Nephron progenitor cell (in vitro differentiated cells): ENCODE measurements around the gene CDR2.

ENCODE experiments used
- DNase-seq: peaks from one replicate; pipeline ENCODE4 v3.0.0; 2021
- H3K27ac Mint-ChIP-seq: 2 replicates; pipeline ENCODE4 v1.8.0; 2021; ENCODE audit warnings: mild to moderate bottlenecking, moderate library complexity, mixed read lengths
- H3K27me3 Mint-ChIP-seq: 2 replicates; pipeline ENCODE4 v1.8.0; 2021; ENCODE audit warnings: mild to moderate bottlenecking, low read depth, mixed read lengths; ENCODE audit not compliant: poor library complexity
- H3K36me3 Mint-ChIP-seq: 2 replicates; pipeline ENCODE4 v1.8.0; 2021; ENCODE audit warnings: low read depth, mixed read lengths
- H3K4me1 Mint-ChIP-seq: 2 replicates; pipeline ENCODE4 v1.8.0; 2021; ENCODE audit warnings: mixed read lengths
- H3K4me3 Mint-ChIP-seq: 2 replicates; pipeline ENCODE4 v1.8.0; 2021; ENCODE audit warnings: mild to moderate bottlenecking, moderate library complexity, mixed read lengths
- H3K9me3 Mint-ChIP-seq: 2 replicates; pipeline ENCODE4 v1.8.0; 2021; ENCODE audit warnings: mild to moderate bottlenecking, moderate library complexity, mixed read lengths
- CTCF ChIP-seq: fragments of 200-600 bp; sonication (generic); IDR thresholded peaks from 2 replicates; pipeline ENCODE4 v1.5.0; 2021; ENCODE audit warnings: antibody characterized with exemption

The CDR2 gene

DNA sequence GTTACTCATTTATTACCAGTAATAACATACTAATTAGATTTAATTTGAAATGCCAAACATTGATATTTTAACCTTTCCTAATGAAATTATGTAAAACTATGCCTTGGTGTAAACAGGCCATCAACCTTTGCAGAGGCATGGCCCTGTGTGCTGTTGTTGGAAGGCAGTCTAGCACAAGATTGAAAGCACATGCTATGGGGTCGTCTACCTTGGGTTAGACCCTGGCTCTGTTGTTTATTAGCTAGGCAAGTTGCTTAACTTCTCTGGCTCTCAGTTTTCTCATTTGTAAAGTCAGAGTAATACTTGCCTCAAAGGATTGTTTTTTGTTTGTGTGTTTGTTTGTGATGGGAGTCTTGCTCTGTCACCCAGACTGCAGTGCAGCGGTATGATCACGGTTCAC, 9.4 kb upstream of the CDR2 start:
- H3K36me3 Mint-ChIP-seq: peaks cover 5% of the 10 kb centered on the region
- H3K27me3 Mint-ChIP-seq: peaks cover 3% of the 10 kb centered on the region
- TF ChIP-seq CTCF: no peak
- no peak for DNase-seq
- no peak overlapping the region for H3K4me3 Mint-ChIP-seq
- H3K9me3 Mint-ChIP-seq: no peaks in the 10 kb centered on the region
- peaks cover 5% of the 10 kb centered on the region for H3K4me1 Mint-ChIP-seq
- no peak overlapping the region for H3K27ac Mint-ChIP-seq

GRCh38 chr16:22381392-22381791, 7.0 kb upstream of the CDR2 start:
- Mint-ChIP-seq H3K27me3 (peaks cover 12% of the 10 kb centered on the region), H3K4me1 (no peaks in the 10 kb centered on the region), H3K4me3 (no peak overlapping the region), H3K36me3 (peaks cover 5% of the 10 kb centered on the region), H3K9me3 (no peaks in the 10 kb centered on the region), H3K27ac (no peak overlapping the region)
- DNase-seq: no peak
- no peak for TF ChIP-seq CTCF

GRCh38 chr16:22380529-22380928, 6.1 kb upstream of the CDR2 start:
- Mint-ChIP-seq H3K4me3 (no peak overlapping the region), H3K9me3 (no peaks in the 10 kb centered on the region), H3K27me3 (peaks cover 21% of the 10 kb centered on the region)

DNA sequence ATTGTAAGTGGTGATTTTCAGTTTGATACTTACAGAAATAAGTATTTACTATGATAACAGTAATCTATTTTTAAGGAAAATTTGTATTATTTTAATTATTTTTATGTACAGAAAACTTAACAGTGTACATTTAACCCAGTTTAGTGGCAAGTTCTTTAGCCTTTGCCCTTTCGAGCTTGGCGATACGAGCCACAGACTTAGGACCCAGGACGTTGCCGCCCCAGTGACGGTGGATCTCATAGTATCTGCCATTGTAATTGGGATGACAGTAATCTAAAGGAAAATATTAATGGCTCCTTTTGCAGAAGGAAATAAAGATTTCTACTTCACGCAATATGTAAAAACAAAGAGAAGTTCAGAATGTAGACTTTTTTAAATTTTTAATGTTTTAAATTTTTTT, 5.2 kb upstream of the CDR2 start:
- peaks cover 6% of the 10 kb centered on the region for H3K4me1 Mint-ChIP-seq
- no peak for DNase-seq
- no peak overlapping the region for H3K4me3 Mint-ChIP-seq
- H3K27me3 Mint-ChIP-seq: peaks cover 26% of the 10 kb centered on the region
- H3K36me3 Mint-ChIP-seq: no peaks in the 10 kb centered on the region
- no peak for TF ChIP-seq CTCF
- no peak overlapping the region for H3K27ac Mint-ChIP-seq
- no peaks in the 10 kb centered on the region for H3K9me3 Mint-ChIP-seq

More at GRCh38 chr16:22380529-22380928, 6.1 kb upstream of the CDR2 start:
- no peak for TF ChIP-seq CTCF
- no peak for DNase-seq
- Mint-ChIP-seq H3K36me3 (peaks cover 5% of the 10 kb centered on the region), H3K4me1 (peaks cover 2% of the 10 kb centered on the region), H3K27ac (no peak overlapping the region)

GRCh38 chr16:22375963-22376640, 1.7 kb upstream of the CDR2 start:
- DNase-seq: no peak
- peaks cover 40% of the 10 kb centered on the region for H3K27me3 Mint-ChIP-seq
- TF ChIP-seq CTCF: no peak
- peaks cover 8% of the 10 kb centered on the region for H3K36me3 Mint-ChIP-seq
- H3K27ac Mint-ChIP-seq: no peak overlapping the region
- no peaks in the 10 kb centered on the region for H3K9me3 Mint-ChIP-seq
- peaks cover 20% of the 10 kb centered on the region for H3K4me1 Mint-ChIP-seq
- H3K4me3 Mint-ChIP-seq: peak overlapping the region; percentile 43
